Renal cortical epithelial cell (primary cell): ENCODE measurements around the gene VPS8. TPM values are rescaled to one million over a fixed set of nuclear protein-coding genes. Genes with fewer than 3 reads are reported as not detected.

Experiments used
- DNase-seq: peaks from one replicate; pipeline ENCODE4 v3.0.0-alpha.2; 2011; ENCODE audit warnings: low read depth
- total RNA-seq: library from RNA; depleted of rRNA; stranded (reverse); fragments of >200 nt; gene quantifications from 2 replicates; pipeline ENCODE4 v1.2.3, GENCODE V29; 2014

The VPS8 gene, protein sequence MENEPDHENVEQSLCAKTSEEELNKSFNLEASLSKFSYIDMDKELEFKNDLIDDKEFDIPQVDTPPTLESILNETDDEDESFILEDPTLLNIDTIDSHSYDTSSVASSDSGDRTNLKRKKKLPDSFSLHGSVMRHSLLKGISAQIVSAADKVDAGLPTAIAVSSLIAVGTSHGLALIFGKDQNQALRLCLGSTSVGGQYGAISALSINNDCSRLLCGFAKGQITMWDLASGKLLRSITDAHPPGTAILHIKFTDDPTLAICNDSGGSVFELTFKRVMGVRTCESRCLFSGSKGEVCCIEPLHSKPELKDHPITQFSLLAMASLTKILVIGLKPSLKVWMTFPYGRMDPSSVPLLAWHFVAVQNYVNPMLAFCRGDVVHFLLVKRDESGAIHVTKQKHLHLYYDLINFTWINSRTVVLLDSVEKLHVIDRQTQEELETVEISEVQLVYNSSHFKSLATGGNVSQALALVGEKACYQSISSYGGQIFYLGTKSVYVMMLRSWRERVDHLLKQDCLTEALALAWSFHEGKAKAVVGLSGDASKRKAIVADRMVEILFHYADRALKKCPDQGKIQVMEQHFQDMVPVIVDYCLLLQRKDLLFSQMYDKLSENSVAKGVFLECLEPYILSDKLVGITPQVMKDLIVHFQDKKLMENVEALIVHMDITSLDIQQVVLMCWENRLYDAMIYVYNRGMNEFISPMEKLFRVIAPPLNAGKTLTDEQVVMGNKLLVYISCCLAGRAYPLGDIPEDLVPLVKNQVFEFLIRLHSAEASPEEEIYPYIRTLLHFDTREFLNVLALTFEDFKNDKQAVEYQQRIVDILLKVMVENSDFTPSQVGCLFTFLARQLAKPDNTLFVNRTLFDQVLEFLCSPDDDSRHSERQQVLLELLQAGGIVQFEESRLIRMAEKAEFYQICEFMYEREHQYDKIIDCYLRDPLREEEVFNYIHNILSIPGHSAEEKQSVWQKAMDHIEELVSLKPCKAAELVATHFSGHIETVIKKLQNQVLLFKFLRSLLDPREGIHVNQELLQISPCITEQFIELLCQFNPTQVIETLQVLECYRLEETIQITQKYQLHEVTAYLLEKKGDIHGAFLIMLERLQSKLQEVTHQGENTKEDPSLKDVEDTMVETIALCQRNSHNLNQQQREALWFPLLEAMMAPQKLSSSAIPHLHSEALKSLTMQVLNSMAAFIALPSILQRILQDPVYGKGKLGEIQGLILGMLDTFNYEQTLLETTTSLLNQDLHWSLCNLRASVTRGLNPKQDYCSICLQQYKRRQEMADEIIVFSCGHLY (N-terminal part only)
- total RNA-seq: 55.4 and 67.8 TPM in 2 replicates

DNA sequence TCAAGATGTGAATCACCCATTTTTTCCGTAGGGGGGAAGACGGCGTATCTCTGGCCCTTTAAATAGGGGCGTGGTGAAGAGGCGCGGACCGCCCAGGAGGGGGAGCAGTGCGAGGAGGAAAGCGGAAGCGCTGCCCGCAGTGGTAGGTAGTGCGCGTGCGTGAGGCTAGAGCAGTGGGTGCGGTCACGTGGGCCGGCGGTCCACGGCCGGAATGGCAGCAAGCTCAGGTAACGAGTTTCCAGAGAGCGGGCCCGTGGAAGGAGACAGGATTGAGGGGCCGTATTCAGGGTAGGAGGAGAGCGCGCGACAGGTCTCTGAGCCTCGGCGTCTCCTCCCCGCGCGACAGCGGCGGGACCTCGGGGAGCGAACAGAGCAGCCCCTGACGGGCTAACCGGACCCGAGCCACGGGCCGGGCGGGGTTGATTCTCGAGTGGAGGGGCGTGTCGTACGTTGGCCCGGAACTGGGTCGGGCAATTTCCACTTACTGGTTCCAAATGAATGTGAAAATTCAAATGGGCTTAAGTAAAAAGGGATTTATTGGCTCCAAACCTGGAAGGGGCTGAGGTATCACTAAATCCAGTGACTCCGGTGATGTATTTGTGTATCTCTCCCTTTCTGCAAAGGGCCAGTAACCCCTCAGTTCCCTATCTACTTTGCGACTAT, at the start of gene VPS8:
Gene VPS8 (plus strand): TSS at position 168 of the 663 bp plus-strand sequence. CDS start 12,467 bp downstream, outside the sequence.
- DNase-seq: peak; percentile 88

DNA sequence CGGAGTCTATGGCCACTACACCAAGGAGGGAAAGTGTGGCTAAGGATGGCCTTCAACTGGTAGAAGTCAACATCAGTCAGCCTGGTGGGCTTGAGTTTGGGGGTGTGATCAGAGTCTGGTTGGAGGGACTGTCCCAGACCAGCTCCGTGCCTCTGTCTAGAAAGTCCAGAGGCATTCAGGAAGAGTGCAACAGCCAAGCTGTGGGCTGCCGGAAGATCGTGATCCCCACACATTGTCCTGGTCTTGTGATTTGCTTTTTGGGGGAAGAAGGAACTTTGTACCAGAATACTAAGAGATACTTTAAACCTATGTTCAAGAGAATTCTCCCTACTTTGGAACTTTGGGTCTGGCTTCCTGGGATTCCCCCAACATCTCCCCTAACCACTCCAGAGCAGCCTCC, 47.8 kb upstream of the VPS8 start:
- DNase-seq: no peak

DNA sequence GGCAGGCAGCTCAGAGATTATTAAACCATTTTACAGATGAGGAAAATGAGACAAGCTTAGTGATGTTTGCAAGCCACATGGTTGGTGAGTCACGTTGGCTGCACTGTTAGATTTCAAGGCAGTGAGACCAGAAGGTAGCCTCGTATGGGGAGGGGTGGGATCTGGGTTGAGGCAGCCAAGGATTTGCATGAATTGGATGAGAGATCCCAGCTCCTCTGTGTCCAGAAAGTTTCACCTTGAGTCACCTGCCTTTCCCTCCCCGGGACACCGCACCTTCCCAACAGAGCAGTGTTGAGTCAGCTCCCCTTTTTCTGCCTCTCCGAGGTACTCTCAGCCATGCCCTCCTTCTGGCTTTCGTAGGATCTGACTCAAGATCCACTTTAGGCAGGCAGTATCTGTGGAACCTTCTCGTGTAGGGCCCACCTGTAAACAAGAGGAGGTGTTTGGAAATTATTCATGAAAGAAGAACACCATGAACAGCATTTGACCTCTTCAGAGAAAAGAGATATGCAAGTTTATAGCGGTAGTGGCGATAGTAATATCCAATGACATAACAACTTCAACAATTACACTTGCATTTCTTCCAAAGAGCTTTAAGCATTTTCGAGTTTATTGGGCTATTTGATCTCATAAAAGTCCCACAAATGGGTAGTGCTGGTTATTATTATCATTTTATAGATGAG, 46.8 kb upstream of the VPS8 start:
- peak; percentile 21 for DNase-seq

DNA sequence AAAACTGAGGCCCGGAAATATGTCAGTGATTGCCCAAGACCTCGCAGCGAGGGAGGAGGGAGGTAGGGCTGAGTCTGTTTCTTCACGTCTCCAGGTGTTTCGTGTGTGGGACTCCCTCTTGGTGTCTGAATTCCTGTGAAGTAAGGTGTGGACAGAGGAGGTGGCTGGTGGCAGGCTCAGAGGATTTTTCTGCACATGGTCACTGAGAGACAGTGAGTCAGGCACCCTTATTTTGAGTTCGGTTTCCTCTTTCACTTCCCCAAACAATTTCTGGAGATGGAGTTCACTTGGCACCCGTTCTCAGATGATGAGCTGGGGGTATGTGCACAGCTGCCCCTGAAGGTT, 46.3 kb upstream of the VPS8 start:
- peak; percentile 18 for DNase-seq

DNA sequence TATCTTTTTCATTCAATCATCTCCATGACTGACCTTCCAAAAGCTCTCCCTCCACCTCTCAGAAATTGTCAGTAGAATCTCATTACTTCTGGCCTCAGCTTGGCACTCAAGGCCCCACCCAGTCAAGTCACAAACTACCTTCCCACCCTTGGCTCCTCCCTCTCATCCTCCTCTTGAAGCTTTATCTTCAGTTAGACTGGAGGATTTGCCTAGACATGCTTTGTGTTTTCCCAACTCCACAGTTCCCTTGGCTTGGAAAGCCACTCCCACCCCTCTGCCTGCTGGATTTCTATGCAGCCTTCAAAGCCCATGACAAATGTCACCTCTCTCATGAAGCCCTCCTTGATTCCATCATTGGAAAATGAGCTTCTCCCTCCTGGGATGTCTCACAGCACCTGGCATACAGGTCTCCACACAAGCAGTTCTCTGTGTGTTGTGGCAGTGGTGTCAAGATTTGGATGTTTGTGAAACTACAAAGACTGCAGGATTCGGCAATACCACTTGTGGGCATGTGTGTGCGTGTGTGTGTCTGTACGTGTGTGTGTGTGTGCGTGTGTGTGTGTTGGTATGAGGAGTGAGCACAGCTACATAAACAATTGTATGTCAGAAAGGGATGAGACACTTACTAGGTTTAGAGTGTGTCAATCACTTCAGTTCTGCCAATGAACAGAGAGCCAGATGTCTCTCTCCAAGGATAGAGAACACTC, 45.3 kb upstream of the VPS8 start:
- no peak for DNase-seq

DNA sequence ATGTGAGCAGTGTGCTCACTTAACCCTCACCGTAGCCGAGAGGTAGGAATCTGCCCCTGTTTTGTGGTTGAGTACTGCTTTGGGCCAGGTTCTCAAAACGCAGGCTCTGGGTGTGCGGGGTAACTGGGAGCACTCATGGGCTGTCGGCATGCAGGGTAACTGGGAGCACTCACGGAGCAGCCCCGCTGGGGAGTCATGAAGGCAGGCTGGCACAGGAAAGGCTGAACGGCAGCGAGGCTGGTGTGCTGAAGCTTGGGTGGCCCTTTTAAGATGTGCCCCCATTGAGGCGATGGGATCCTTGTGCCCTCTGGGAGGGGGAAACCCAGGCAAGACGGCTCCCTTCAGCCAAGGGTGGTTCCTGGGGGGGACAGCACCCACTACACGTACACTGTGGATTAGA, 44.6 kb upstream of the VPS8 start:
- DNase-seq: no peak

DNA sequence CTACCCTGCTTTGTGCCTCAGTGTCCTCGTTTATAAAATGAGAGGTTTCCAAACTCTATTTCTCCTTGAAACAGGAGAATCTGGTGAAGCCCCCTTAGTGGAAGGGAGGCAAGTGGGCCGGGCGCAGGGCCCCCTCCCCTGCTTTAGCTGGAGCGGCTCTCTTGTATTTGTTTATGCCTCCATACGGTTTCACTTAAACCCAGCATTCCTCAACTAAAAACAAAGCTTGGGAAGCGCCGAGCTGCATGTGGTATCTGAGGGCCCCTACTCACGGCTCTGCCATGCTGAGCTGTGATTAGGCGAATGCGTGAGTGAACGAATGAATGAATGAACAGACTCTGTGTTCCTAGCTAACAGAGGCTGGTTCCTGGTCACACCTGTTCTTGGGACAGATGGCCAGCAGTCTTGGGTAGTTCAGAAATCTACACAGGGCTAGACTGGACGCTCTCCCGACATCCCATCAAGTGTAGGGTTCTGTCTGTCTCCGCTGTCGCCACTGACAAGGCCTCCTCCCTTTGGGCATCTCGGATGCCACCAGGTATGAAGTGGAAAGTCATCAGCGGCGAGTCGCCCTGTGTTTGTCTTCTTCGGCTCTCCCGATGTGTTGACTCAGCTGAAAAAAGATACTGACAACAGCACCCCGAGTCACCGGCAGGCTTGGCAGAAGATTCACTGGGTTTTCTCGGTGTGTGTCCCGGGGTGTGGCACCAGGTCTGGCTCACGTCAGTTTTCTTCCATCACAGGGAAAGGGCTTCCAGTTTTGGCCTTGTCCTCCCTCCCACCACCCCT, 42.4 kb upstream of the VPS8 start:
- DNase-seq: no peak

DNA sequence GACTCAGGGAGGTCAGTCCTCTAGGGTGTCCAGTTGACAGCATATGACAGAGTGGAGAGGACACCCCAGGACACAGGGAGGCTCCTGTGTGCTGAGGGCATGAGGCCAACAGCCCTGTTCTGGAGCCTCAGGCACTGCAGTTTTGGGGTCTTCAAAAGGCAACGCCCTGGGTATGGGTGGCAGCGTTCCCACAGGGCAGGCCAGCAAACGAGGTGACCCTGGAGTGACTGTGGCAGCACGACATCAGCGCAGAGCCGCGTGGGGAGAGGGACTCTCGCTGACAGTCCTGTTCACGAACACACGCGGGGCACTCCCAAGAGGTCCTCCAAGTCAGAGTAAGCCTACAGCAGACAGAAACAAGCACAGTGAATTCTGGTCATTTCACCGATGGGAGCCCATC, 41.4 kb upstream of the VPS8 start:
- no peak for DNase-seq

DNA sequence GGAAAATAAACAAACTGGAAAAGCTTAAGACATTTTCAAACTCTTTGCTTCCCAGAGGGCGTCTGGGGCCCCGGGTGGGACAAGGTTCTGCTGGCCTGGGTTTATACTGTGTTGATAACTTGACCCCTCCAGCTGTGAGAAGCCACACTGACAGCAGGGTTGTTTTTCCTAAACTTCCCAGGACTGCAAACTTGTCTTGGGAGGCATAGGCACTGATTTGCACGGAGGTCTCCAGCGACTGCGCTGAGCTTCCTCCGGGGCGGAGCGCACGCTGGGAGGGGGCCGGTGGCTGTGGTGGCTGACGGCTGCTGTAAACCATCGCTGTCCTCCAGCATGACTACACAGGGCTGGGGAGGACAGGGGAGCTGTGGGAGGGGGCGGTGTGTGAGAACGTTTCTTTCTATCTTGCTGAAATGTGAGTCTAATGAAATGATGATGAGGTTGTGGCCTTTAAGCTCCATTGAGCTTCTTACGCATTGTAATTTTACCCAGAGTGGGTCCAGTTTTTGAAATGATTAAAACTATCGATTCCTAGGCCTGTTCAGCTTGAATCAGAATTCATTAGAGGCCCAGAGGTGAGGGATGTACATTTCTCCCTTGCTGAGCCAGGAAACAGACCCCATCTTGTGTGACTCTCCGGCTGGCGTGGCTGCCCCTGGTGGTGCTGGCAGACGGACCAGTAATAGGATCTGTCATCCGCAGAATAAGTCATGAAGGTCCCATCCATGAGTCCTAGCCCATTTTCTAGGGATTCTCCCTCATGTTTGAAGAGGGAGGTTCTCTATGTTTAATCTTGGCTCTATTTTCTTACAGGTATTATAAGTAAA, 40.5 kb upstream of the VPS8 start:
- no peak for DNase-seq

DNA sequence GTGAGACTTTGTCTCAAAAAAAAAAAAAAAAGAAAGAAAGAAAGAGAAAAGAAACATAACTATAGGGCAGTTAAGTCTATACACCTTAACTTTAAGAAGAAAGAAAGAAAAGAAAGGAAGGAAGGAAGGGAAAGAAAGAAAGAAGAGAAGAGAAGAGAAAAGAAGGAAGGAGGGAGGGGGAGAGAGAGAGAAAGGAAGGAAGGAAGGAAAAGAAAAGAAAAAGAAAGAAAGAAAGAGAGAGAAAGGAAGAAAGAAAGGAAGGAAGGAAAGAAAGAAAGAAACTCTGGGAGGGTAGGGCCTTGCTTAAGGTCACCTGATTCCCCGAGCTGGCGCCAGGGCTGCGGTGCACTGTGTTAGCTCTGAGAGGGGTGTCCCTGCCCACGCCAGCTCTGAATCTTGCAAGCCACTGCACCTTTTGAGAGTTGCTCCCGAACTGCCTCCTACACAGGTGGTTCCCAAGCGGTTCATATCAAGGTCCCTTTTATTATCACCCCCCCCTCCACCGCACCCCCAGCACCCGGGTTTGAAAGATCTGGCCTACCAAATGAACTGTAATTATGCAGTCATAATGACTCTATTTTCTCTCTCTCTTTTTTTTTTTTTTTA, 39.2 kb upstream of the VPS8 start:
- no peak for DNase-seq

DNA sequence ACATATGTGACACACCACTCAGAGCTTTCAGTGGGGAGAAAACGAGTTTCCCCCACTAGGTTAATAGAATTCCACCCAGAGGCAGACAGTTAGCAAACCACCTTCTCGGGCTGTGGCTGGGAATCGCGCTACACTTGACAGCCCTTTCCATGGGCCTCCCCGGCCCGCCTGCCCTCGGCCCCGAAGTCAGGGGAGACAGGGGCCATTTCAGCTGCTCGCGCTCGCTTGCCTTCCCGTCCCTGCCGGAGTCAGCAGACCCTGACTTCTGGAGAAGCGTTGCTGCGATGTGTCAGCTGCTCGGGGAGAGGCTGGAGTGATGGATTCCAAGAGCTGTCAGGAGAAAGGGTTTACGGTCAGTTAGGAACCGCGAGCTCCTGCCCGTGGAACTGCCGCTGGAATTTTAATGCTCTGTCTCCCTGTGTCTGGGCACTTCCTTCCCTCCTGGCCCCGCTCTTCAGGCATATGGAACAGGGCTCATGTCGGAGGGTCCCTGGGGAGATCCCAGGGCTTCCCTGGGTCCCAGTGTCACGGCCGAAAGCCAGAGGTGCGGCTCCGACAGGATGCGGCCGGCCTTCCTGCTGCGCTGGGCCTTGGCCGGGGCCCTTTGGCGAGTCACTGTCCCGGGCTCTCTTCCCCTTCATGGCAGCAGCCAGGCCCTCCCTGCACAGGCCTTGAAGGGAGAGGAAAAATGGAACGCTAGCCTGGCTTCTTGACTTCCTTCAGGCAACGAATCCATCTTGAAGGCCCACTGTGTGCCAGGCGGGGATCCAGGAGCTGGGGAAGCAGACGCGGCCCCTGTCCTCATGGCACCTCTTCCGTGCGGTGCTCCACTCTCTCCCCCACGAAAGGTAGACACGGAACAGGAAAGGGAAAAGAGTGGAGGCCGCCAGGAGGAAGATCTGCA, 38.4 kb upstream of the VPS8 start:
- DNase-seq: no peak

DNA sequence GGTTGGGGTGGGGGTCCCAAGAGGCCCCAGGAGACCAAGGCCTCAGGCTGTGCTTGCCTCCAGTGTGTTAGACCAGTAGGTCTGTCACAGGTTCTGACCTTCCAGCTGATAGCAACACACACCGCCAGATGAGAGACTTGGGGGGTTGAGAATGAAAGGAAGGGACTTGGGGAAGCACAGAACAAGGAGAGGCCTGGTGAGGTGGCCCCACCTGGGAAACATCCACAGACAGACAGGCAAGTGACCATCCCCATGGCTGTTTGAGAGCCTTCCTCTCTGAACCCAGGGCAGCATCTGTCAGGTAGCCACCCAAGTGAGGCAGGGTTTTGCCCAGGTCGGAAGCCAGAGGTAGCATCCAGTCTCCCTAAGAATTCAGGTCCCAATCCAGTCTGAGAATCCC, 35.0 kb upstream of the VPS8 start:
- DNase-seq: no peak

DNA sequence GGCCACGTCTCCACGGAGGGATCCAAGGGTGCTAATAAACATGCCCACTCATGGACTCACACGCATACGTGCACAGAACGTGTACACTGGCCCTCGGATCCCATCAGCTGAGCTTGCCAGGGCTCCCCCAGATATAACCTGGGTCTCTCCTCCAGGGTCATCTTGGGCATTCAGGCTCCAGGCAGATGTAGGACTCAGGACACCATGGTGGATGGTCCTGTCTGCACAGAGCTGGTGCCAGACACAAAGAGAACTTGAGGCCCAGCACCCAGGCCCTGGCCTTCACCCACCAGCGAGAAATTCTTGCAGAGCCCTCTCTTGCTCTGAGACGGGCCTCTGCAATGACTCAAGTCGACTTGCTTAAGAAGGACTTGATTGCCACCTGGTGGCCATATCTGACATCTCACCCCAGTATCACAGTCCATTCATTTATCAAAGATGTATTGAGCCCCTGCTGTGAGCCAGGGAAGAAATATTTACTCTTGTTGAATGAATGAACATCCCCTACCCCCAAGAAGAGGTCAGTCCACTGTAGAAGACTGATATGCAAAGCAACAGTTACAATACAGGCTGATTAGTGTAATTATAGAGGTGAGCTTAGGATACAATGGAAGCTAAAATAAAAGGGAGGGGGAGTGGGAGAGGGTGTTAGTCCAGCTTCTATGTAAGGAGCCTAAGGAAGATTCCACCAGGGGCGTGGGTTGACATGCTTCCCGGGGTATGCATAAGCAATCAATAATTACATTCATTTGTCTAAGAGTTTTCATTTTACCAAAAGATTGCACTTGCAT, 34.2 kb upstream of the VPS8 start:
- peak; percentile 91 for DNase-seq

DNA sequence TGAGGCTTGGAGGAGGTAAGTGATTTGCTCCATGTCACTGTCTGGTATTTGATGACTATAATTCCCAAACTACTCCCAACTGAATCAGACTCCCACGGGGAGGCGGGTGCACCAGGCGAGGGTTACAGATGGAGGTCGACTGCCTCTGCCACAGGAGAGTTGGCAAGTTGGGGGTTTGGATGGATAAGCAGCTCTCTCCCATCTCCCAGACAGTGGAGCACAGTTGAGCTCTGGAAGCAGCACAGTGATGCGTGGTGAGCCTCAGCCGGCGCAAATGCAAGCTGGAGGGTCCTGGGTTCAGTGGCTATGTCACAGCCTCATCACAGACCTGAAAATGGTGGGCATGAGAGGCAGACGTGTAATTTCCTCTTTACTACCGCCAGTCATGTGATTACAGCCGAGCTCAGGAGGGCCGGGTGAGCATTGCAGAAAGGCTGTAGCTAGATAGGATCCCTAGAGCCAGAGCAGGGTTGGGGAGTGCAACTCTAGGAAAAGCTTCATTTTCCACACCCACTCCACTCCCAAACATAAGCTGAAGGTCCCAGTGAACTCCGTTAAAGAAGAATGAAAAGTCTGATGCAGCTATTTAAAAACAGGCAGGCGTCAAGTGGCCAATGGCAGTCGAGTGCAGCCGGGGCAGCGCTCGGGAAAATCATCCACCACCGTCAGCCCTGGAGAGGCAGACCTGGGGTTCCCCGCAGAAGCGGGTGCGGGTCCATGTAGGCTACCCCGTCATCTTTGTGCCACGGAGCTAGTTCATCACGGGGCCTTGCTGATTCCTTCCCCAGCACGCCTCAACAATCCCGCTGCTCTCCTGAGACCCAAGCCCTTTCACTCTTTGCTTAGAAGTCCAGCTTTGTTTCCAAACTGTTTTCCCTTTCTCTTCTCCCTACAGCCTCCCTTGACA, 33.3 kb upstream of the VPS8 start:
- DNase-seq: no peak

DNA sequence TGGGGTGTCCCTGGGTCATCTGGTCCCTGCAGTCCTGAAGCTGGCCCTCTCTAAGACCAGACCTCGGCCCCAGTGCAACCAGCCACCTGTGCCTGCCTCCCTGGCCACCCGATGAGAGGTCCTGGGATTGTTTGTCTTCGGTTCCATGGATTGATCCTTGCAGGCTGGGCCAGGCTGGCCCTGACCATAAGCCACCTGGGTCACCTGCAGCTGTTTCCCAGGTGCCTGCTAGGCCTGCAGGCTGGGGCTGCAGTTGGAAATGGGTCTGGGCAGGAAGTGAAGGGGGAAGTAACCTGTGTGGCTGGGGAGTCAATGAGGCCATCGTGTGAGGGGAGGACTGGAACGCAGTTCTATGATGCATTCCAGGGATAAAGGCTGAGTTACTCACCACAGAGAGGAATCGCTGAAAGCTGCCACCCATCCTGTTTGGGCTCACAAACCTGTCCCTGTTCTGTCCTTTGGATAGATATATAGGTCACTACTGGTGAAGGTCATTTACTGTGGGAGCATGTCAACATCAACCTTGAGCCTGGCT, 30.9 kb upstream of the VPS8 start:
- no peak for DNase-seq
